RWPE1 (cell line): ENCODE data around the gene NSMCE1.

Source experiments
- CTCF ChIA-PET: fragments of 350-600 bp; sonication (Branson Sonifier 250); formaldehyde crosslinking; extraction: SDS; loops from one replicate; lab custom pipeline; 2021; lab: Yijun Ruan, JAX
- POLR2A ChIA-PET: fragments of 400-600 bp; formaldehyde crosslinking; extraction: SDS; loops from one replicate; lab custom pipeline; 2020; ENCODE audit warnings: antibody characterized with exemption; ENCODE audit not compliant: low non-redundant PET; lab: Yijun Ruan, JAX
- DNase-seq: peaks from one replicate; pipeline ENCODE4 v3.0.0; 2012; ENCODE audit warnings: low spot score
- H3K27ac ChIP-seq: fragments of 450-650 bp; 2 replicates; pipeline ENCODE4 v1.5.1; 2017
- CTCF ChIP-seq: fragments of 450-650 bp; conservative IDR thresholded peaks from 2 replicates; pipeline ENCODE4 v1.5.1; 2017; ENCODE audit warnings: low read depth, mild to moderate bottlenecking

Gene NSMCE1

GRCh38 chr16:27222249-27223225 is 46.0 kb downstream of the NSMCE1 start:
- ChIA-PET CTCF (interaction anchor here (1.1 kb wide), 1 partner anchor 12 kb away, joined by 3 read pairs; no protein-coding TSS in a partner anchor), POLR2A (no interaction called here)
- no peak for TF ChIP-seq CTCF
- DNase-seq = no peak
- H3K27ac ChIP-seq = peak overlapping the region; percentile 7; the same call in 1 of the 2 replicates

- ChIA-PET POLR2A (no interaction called here), CTCF (interaction anchor here (0.6 to 1.1 kb wide), 2 partner anchors 9 to 13 kb away, joined by 3 read pairs; no protein-coding TSS in a partner anchor)
- no peak for TF ChIP-seq CTCF
- peak overlapping the region; percentile 7; the same call in 1 of the 2 replicates for H3K27ac ChIP-seq
- no peak for DNase-seq
These were observed 46.9 kb downstream of the NSMCE1 start for GRCh38 chr16:27221576-27222248.

GRCh38 chr16:27220991-27221390 is 47.6 kb downstream of the NSMCE1 start:
- POLR2A ChIA-PET = no interaction called here
- H3K27ac ChIP-seq = no peak overlapping the region
- TF ChIP-seq CTCF = no peak
- DNase-seq = no peak
- CTCF ChIA-PET = interaction anchor here (1.4 kb wide), 1 partner anchor 147 kb away, joined by 5 read pairs; no protein-coding TSS in a partner anchor

- DNase-seq = no peak
- ChIA-PET CTCF (interaction anchor here (1.4 kb wide), 1 partner anchor 148 kb away, joined by 5 read pairs; no protein-coding TSS in a partner anchor), POLR2A (no interaction called here)
- no peak for TF ChIP-seq CTCF
- H3K27ac ChIP-seq = no peak overlapping the region
These were observed 48.0 kb downstream of the NSMCE1 start for GRCh38 chr16:27220527-27220926.

- TF ChIP-seq CTCF = no peak
- ChIA-PET CTCF (interaction anchor here (1.4 kb wide), 1 partner anchor 148 kb away, joined by 5 read pairs; no protein-coding TSS in a partner anchor), POLR2A (no interaction called here)
- H3K27ac ChIP-seq = no peak overlapping the region
- DNase-seq = no peak
These were observed 48.5 kb downstream of the NSMCE1 start for GRCh38 chr16:27220120-27220519.

GRCh38 chr16:27219161-27219560 is 49.4 kb downstream of the NSMCE1 start:
- ChIA-PET CTCF (no interaction called here), POLR2A (no interaction called here)
- no peak overlapping the region for H3K27ac ChIP-seq
- DNase-seq = no peak
- TF ChIP-seq CTCF = no peak
